ENCODE measurements around the gene SARNP. TPM values are rescaled to one million over a fixed set of nuclear protein-coding genes. Genes with fewer than 3 reads are reported as not detected.

Gene SARNP
- total and polyA plus RNA-seq, 3 donors from 2014 or later: 88.3 to 99.2 (median 96.3) TPM

DNA sequence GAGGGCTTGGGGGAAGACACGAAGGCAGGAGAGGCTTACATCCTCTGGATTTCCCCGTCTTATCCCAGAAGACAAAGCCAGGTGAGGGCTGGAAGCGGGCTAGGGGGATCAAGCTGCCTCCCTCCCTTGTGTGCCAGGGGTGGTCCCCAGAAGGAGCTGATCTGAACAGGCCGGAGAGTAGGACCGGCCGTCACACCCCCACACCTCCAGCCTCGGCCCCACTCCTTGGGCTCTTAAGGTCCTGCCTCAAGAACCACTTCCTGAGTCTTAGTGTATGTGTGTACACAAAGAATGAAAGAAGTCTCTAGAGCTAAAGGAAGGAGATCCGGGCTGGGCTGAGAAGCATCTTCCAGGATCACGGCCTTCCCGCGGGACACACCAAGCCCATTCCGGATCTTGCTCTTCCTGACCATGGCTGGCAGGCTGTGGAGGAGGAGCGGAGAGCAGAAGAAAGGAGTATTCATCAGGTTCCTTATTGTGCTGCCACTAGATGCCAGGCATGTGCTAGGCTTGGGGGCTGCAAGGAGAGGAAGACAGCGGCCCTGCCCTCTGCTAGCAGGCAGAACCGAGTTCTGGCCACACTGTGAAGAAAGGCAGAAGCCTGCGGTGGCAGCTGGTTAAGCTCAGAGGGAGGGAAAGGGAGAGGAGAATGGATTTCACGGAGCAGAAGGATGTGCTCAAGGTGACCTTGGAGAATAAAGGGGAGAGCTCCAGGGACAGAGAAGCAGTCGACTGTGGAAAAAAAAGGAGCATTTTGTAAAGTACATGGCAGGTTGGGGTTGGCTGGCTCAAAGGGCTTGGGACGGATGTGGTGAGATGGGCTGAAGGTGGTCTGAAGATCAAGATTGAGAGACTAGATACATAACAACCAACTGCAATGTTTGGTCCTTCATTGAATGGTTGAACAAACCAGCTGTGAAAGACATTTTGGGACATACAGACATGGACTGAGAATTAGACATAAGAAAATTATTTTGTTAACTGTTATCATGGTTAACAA is 87.4 kb downstream of the SARNP start:
- Histone ChIP-seq H3K27me3 (no peaks in the 10 kb centered on the region), H3K36me3 (ENCODE audit: low read depth, missing control alignments) (no peaks in the 10 kb centered on the region), H3K9me3 (no peaks in the 10 kb centered on the region), H3K27ac (peak overlapping the region; percentile 99 to 100), H3K4me1 (peaks cover 27% of the 10 kb centered on the region), H3K4me3 (peak overlapping the region; percentile 90 to 95)
- DNase-seq: peak; percentile 79
- intact Hi-C loops (cut with DNase I; ENCODE audit: low total_unique reads): loop anchor here (10.0 kb wide), 1 partner anchor 75 kb away; no protein-coding TSS in a partner anchor
- WGBS, 2 donors: 1% methylated on average over 18 to 19 of the region's 19 CpGs
- TF ChIP-seq, protein P1, sequence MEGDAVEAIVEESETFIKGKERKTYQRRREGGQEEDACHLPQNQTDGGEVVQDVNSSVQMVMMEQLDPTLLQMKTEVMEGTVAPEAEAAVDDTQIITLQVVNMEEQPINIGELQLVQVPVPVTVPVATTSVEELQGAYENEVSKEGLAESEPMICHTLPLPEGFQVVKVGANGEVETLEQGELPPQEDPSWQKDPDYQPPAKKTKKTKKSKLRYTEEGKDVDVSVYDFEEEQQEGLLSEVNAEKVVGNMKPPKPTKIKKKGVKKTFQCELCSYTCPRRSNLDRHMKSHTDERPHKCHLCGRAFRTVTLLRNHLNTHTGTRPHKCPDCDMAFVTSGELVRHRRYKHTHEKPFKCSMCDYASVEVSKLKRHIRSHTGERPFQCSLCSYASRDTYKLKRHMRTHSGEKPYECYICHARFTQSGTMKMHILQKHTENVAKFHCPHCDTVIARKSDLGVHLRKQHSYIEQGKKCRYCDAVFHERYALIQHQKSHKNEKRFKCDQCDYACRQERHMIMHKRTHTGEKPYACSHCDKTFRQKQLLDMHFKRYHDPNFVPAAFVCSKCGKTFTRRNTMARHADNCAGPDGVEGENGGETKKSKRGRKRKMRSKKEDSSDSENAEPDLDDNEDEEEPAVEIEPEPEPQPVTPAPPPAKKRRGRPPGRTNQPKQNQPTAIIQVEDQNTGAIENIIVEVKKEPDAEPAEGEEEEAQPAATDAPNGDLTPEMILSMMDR (IDR thresholded peaks at IDR 0.05): no peak
- TF ChIP-seq POLR2A (IDR thresholded peaks at IDR 0.05): peak; percentile 38

GRCh38 chr12:55728939-55729818 is 88.3 kb downstream of the SARNP start, which contains the start of gene CD63:
CD63 (minus strand) TSS chr12:55729009; CDS start chr12:55728341, 668 bp downstream.
- Histone ChIP-seq H3K36me3 (ENCODE audit: low read depth, missing control alignments) (no peaks in the 10 kb centered on the region), H3K27me3 (no peaks in the 10 kb centered on the region), H3K9me3 (no peaks in the 10 kb centered on the region), H3K4me1 (peaks cover 28% of the 10 kb centered on the region), H3K27ac (peak within 1 kb of the TSS; percentile 99 to 100), H3K4me3 (peak within 1 kb of the TSS; percentile 90 to 95)
- TF ChIP-seq POLR2A (IDR thresholded peaks at IDR 0.05): peak; percentile 51
- TF ChIP-seq, protein P1 (IDR thresholded peaks at IDR 0.05): no peak
- WGBS, 2 donors: 0% methylated on average over 6 to 41 of the region's 61 CpGs
- DNase-seq: peak; percentile 97
- intact Hi-C loops (cut with DNase I; ENCODE audit: low total_unique reads): no loop called here

DNA sequence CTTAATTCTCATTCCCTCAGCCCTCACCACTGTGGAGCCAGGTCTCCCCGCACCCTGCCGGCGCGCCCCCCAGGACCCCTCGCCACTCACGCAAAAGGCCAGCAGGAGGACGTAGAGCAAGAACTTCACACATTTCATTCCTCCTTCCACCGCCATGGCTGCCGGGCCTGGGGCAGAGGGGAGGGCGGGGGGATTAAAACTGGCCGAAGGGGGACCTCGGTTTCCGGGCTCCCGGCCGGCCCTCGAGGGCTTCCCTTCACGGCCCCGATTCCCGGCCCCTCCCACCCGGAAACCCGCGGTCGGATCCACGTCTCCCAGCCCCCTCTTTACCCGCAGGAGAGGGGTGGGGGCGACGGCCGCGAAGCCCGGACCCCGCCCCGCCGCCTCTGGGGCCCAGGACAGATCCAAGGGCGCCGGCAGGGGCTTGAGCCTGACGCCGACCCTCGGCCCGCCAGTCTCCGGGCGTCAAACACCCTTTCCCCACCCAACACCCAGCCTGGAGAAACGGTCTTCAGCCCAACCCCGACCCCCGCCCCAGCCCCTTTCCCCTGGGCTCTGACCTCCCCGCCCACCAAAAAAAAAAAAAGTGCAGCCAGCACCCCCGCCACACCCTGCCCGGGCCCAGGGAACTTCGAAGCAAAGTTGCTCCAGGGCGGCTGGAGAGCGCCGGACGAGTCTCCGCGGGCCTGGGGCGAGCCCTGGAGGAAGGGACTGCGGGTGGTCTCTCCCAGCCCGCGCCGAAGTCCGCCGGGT is 89.2 kb downstream of the SARNP start:
- Histone ChIP-seq H3K27me3 (no peaks in the 10 kb centered on the region), H3K4me3 (peak overlapping the region; percentile 90 to 95), H3K36me3 (ENCODE audit: low read depth, missing control alignments) (no peaks in the 10 kb centered on the region), H3K27ac (peak overlapping the region; percentile 99 to 100), H3K4me1 (peaks cover 36% of the 10 kb centered on the region), H3K9me3 (no peaks in the 10 kb centered on the region)
- intact Hi-C loops (cut with DNase I; ENCODE audit: low total_unique reads): no loop called here
- 0 to 1% methylated on average over 3 to 53 of the region's 61 CpGs for WGBS, 2 donors
- TF ChIP-seq, protein P1 (IDR thresholded peaks at IDR 0.05): peak in 1 of 3 experiments; percentile 11
- no peak for TF ChIP-seq POLR2A (IDR thresholded peaks at IDR 0.05)
- peak; percentile 80 for DNase-seq

DNA sequence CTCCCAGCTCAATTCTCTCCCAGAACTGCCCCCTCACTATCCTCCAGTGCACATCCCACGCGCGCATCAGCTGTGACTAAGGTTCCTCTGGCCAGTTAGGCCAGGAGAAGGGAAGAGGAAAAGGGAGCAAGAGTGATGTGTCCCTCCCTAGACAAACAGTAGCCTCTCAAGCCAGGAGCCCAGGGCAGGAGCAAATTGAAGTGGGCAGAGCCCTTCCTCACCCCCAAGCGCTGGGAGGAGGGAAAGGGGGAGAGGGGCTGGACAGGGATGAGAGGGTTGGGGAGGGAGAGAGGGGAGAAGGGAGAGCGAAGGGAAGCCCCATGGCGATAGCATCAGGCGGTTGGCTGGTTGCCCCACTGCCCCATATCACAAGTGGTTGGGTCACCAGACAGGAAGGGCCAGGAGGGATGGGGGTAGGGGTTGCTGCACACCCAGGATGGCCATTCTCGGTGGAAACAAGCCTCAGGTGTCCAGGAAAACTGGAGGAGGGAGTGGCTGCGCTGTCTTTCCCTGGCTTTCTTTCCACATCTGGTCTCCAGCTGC is 89.8 kb downstream of the SARNP start:
- DNase-seq: peak; percentile 83
- Histone ChIP-seq H3K4me3 (peak overlapping the region; percentile 90 to 95), H3K4me1 (peaks cover 36% of the 10 kb centered on the region), H3K27me3 (no peaks in the 10 kb centered on the region), H3K9me3 (no peaks in the 10 kb centered on the region), H3K27ac (peak overlapping the region; percentile 99 to 100), H3K36me3 (ENCODE audit: low read depth, missing control alignments) (no peaks in the 10 kb centered on the region)
- intact Hi-C loops (cut with DNase I; ENCODE audit: low total_unique reads): no loop called here
- no peak for TF ChIP-seq POLR2A (IDR thresholded peaks at IDR 0.05)
- TF ChIP-seq, protein P1 (IDR thresholded peaks at IDR 0.05): no peak
- WGBS, 2 donors: 0 to 1% methylated on average over 9 of the region's 9 CpGs
